Measurements from ENCODE around the gene HOXB6.

DNA sequence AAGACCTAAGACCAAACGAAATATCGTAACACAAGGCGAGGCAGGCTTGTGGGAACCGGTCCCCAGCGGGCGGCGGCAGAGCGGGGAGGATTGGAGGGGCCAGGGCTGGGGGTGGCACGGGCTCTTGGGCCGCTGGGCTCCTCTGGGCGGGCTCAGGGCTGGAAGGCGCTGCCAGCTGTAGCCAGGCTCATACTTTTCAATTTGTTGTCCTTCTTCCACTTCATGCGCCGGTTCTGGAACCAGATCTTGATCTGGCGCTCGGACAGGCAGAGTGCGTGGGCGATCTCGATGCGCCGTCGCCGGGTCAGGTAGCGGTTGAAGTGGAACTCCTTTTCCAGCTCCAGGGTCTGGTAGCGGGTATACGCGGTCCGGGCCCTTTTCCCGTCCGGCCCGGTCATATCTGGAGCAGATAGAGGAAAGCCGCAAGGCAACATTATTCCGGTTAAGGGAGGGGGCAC is 12.7 kb downstream of the HOXB6 start:
- no peak for TF ChIP-seq CTCF (IDR thresholded peaks at IDR 0.05)
- no peak for TF ChIP-seq ZFX (IDR thresholded peaks at IDR 0.05; ENCODE audit: borderline replicate concordance)

Measured in 22Rv1 (cell line).